MM.1S (cell line): ENCODE measurements around the gene YBX2.

Experiments
- DNase-seq: peaks from one replicate; pipeline ENCODE4 v3.0.0-alpha.2; 2015
- H2AFZ ChIP-seq: fragments of 300-600 bp; sonication (generic); 2 replicates; pipeline ENCODE4 v1.6.0; 2016; ENCODE audit warnings: antibody characterized with exemption, low read length
- H3F3A ChIP-seq: fragments of 300-600 bp; sonication (generic); 2 replicates; pipeline ENCODE4 v1.6.1; 2016; ENCODE audit warnings: mild to moderate bottlenecking, antibody characterized with exemption, low read length, moderate library complexity, mixed read lengths; ENCODE audit not compliant: insufficient read depth
- H3K27ac ChIP-seq: fragments of 300-600 bp; sonication (generic); 2 replicates; pipeline ENCODE4 v1.5.1; 2016; ENCODE audit warnings: mild to moderate bottlenecking, low read length
- H3K27me3 ChIP-seq: fragments of 300-600 bp; sonication (generic); replicated peaks from 2 replicates; pipeline ENCODE4 v1.6.0; 2016; ENCODE audit warnings: low read length; ENCODE audit not compliant: insufficient read depth
- H3K36me3 ChIP-seq: fragments of 300-600 bp; sonication (generic); replicated peaks from 2 replicates; pipeline ENCODE4 v1.6.1; 2016; ENCODE audit warnings: mild to moderate bottlenecking, low read length, mixed read lengths; ENCODE audit not compliant: insufficient read depth
- H3K4me1 ChIP-seq: fragments of 300-600 bp; sonication (generic); 2 replicates; pipeline ENCODE4 v1.6.1; 2016; ENCODE audit warnings: low read length, mixed read lengths
- H3K4me2 ChIP-seq: fragments of 300-600 bp; sonication (generic); 2 replicates; pipeline ENCODE4 v1.6.0; 2016; ENCODE audit warnings: low read depth, low read length
- H3K4me3 ChIP-seq: fragments of 300-600 bp; sonication (generic); 2 replicates; pipeline ENCODE4 v1.5.1; 2016; ENCODE audit warnings: low read length, mixed read lengths
- H3K79me2 ChIP-seq: fragments of 300-600 bp; sonication (generic); 2 replicates; pipeline ENCODE4 v1.6.1; 2016; ENCODE audit warnings: mixed run types, low read length, mixed read lengths
- H3K9ac ChIP-seq: fragments of 300-600 bp; sonication (generic); 2 replicates; pipeline ENCODE4 v1.6.1; 2016; ENCODE audit warnings: low read length, mixed read lengths
- H3K9me2 ChIP-seq: fragments of 300-600 bp; sonication (generic); replicated peaks from 2 replicates; pipeline ENCODE4 v1.6.1; 2016; ENCODE audit warnings: mild to moderate bottlenecking, low read length, mixed read lengths; ENCODE audit not compliant: insufficient read depth
- H3K9me3 ChIP-seq: fragments of 300-600 bp; sonication (generic); replicated peaks from 2 replicates; pipeline ENCODE4 v1.6.1; 2016; ENCODE audit warnings: mild to moderate bottlenecking, low read length, mixed read lengths; ENCODE audit not compliant: insufficient read depth
- H4K20me1 ChIP-seq: fragments of 300-600 bp; sonication (generic); 2 replicates; pipeline ENCODE4 v1.6.1; 2016; ENCODE audit warnings: mild to moderate bottlenecking, low read length, moderate library complexity, mixed read lengths; ENCODE audit not compliant: insufficient read depth
- EZH2 ChIP-seq: fragments of 300-600 bp; sonication (generic); optimal IDR thresholded peaks from 2 replicates; pipeline ENCODE3; 2017; ENCODE audit warnings: low read depth, mild to moderate bottlenecking, antibody characterized with exemption, low read length, mixed read lengths
- EZH2phosphoT487 ChIP-seq: fragments of 300-600 bp; sonication (generic); IDR thresholded peaks from 2 replicates; pipeline ENCODE4 v1.6.1; 2018; ENCODE audit warnings: antibody characterized with exemption, low read length
- TF ChIP-seq, protein P1 (sequence below): fragments of 300-600 bp; sonication (generic); IDR thresholded peaks from 2 replicates; pipeline ENCODE4 v1.5.1; 2016; ENCODE audit warnings: antibody characterized with exemption, low read length, mixed read lengths

YBX2 gene

DNA sequence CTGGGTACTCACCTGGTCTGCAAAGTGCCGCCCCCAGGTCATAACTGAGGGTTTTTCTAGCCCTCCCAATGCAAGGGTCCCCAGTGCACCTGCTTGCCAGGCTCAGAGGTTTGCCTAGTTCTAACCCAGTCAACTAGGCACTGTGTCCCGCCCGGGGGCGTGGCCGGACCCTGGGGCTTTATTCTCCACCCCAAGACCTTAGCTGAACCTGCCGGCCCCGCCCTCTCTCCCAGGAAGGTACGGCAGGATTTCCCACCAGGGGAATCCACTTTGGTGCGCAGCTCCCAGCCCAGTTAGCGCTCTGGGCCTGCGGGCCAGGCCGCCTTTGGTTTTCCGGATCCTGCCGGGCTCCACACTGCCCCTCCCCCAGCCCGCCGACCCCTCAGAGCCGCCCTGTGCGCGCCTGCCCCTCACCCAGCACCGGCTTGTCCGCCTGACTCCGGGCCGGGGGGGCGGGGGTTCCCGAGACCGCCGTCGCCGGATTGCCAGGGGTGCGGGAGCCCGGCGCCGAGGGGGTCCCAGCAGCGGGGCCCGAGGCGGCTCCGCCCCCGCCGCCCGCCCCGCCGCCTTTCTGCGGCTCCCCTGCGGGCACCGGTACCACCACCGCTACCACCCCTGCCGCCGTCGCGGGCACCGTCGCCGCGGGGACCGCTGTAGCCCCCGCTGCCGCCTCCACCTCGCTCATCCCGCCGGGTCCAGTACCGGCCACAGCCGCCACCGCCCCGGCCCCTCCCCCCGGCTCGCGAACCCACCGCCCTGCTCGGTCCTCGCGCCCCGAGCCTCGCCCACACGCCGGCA, 424 bp downstream of the YBX2 start:
- no peak overlapping the region for H3K27ac ChIP-seq
- no peak overlapping the region for H3K4me2 ChIP-seq
- no peak for DNase-seq
- no peaks in the 10 kb centered on the region for H3K36me3 ChIP-seq
- H3K9me2 ChIP-seq = no peaks in the 10 kb centered on the region
- TF ChIP-seq EZH2 = no peak
- no peaks in the 10 kb centered on the region for H3K9me3 ChIP-seq
- H4K20me1 ChIP-seq = no peaks in the 10 kb centered on the region
- H3K4me3 ChIP-seq = no peak overlapping the region
- no peak overlapping the region for H2AFZ ChIP-seq
- H3F3A ChIP-seq = no peaks in the 10 kb centered on the region
- H3K79me2 ChIP-seq = no peaks in the 10 kb centered on the region
- H3K9ac ChIP-seq = no peak overlapping the region
- peaks cover 58% of the 10 kb centered on the region for H3K27me3 ChIP-seq
- H3K4me1 ChIP-seq = peaks cover 15% of the 10 kb centered on the region; the same call in 1 of the 2 replicates

DNA sequence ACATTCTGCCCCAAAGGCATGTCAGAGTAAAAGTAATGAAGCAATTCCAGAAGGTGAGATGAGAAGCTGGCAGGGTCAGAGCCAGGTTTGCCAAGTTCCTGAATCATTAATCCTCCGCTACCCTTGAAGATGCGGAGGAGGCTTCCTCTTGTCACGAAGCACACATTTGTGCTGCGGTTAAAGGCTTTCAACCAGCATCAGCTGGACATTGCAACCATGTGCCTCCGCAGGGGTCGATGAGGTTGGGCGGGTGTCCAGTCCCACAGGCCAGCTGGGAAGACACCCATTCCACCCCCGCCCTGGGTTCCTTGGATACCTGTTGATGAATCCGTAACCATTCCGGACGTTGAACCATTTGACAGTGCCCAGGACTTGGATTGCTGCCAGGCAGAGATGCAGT, 1.3 kb downstream of the YBX2 start:
- no peaks in the 10 kb centered on the region for H3K79me2 ChIP-seq
- H3K4me2 ChIP-seq = no peak overlapping the region
- H2AFZ ChIP-seq = no peak overlapping the region
- TF ChIP-seq, protein P1, sequence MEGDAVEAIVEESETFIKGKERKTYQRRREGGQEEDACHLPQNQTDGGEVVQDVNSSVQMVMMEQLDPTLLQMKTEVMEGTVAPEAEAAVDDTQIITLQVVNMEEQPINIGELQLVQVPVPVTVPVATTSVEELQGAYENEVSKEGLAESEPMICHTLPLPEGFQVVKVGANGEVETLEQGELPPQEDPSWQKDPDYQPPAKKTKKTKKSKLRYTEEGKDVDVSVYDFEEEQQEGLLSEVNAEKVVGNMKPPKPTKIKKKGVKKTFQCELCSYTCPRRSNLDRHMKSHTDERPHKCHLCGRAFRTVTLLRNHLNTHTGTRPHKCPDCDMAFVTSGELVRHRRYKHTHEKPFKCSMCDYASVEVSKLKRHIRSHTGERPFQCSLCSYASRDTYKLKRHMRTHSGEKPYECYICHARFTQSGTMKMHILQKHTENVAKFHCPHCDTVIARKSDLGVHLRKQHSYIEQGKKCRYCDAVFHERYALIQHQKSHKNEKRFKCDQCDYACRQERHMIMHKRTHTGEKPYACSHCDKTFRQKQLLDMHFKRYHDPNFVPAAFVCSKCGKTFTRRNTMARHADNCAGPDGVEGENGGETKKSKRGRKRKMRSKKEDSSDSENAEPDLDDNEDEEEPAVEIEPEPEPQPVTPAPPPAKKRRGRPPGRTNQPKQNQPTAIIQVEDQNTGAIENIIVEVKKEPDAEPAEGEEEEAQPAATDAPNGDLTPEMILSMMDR = no peak
- TF ChIP-seq EZH2 (no peak), EZH2phosphoT487 (no peak)
- H3K27ac ChIP-seq = no peak overlapping the region
- no peaks in the 10 kb centered on the region for H3F3A ChIP-seq
- no peaks in the 10 kb centered on the region for H3K36me3 ChIP-seq
- H3K4me3 ChIP-seq = no peak overlapping the region
- no peak for DNase-seq
- H3K27me3 ChIP-seq = peaks cover 64% of the 10 kb centered on the region
- H3K9me2 ChIP-seq = no peaks in the 10 kb centered on the region
- no peak overlapping the region for H3K9ac ChIP-seq
- H3K9me3 ChIP-seq = no peaks in the 10 kb centered on the region
- H3K4me1 ChIP-seq = peaks cover 15% of the 10 kb centered on the region; the same call in 1 of the 2 replicates
- no peaks in the 10 kb centered on the region for H4K20me1 ChIP-seq

DNA sequence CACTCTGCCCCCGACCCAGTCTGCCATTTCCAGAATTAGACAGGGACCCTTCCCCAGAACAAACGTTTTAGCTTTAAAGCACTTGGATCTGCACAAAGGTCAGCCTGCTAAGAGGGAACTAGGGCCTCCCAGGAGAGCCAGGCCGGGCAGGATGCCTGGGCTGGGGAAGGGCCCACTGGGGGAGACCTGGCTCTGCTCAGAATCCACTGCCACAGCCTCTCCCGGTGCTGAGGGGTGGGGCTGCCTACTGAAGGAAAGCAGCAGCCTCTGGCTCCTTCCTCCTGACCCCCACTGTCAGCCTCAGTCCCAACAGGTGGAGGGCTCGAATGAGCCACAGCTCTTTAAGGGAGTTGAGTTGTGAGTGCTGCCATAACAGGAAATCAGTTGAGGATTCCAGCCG, 1.7 kb downstream of the YBX2 start:
- no peaks in the 10 kb centered on the region for H3K9me3 ChIP-seq
- peaks cover 66% of the 10 kb centered on the region for H3K27me3 ChIP-seq
- TF ChIP-seq EZH2 = no peak
- TF ChIP-seq EZH2phosphoT487 = no peak
- TF ChIP-seq, protein P1 = no peak
- no peaks in the 10 kb centered on the region for H3K9me2 ChIP-seq
- H4K20me1 ChIP-seq = no peaks in the 10 kb centered on the region
- H3K4me3 ChIP-seq = no peak overlapping the region
- no peak for DNase-seq
- no peaks in the 10 kb centered on the region for H3K36me3 ChIP-seq
- H3F3A ChIP-seq = no peaks in the 10 kb centered on the region
- H2AFZ ChIP-seq = no peak overlapping the region
- H3K27ac ChIP-seq = no peak overlapping the region
- no peak overlapping the region for H3K9ac ChIP-seq
- H3K79me2 ChIP-seq = no peaks in the 10 kb centered on the region
- no peak overlapping the region for H3K4me2 ChIP-seq
- H3K4me1 ChIP-seq = peaks cover 15% of the 10 kb centered on the region; the same call in 1 of the 2 replicates

DNA sequence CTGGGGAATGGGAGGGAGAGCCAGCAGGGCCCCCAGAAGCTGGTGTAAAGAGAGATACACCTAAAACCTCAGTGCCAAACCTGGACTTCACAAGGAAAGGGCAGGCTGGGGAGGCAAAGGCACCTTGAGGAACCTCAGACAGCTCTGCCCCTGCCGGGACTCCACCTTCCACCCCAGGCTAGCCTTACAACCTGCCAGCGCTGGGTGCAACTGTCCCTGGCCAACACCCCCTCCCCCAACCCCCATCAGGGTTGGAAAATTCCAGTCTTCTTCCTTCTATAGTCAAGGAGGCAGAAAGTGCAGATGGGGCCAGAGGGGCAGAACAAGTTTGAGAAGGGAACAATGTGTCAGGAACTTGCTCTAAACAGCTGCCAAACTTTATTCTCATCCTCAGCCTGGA, 2.2 kb downstream of the YBX2 start:
- H3K9ac ChIP-seq = no peak overlapping the region
- no peaks in the 10 kb centered on the region for H3K9me2 ChIP-seq
- H4K20me1 ChIP-seq = no peaks in the 10 kb centered on the region
- no peaks in the 10 kb centered on the region for H3K9me3 ChIP-seq
- DNase-seq = no peak
- H3F3A ChIP-seq = no peaks in the 10 kb centered on the region
- TF ChIP-seq, protein P1 = no peak
- no peak for TF ChIP-seq EZH2phosphoT487
- TF ChIP-seq EZH2 = no peak
- peaks cover 15% of the 10 kb centered on the region; the same call in 1 of the 2 replicates for H3K4me1 ChIP-seq
- no peaks in the 10 kb centered on the region for H3K79me2 ChIP-seq
- peaks cover 71% of the 10 kb centered on the region for H3K27me3 ChIP-seq
- H3K27ac ChIP-seq = no peak overlapping the region
- H3K36me3 ChIP-seq = no peaks in the 10 kb centered on the region
- no peak overlapping the region for H3K4me2 ChIP-seq
- H3K4me3 ChIP-seq = no peak overlapping the region
- H2AFZ ChIP-seq = no peak overlapping the region
